GM19025 (cell line): ENCODE results near the gene WBP1.
A peak's percentile ranks its signal among the peaks of the same experiment; 100 is the strongest.
"Not testable (repeated sequence)": the region's sequence is repeated elsewhere in the genome, so short reads cannot be mapped to it uniquely, and the experiment has no call there.

Source experiments
- ATAC-seq: cut with Tn5 transposase; IDR thresholded peaks from one replicate; pipeline ENCODE4 v1.9.1; 2021; ENCODE audit warnings: mild to moderate bottlenecking, low read depth, moderate library complexity; ENCODE audit not compliant: unreplicated experiment

WBP1 gene

DNA sequence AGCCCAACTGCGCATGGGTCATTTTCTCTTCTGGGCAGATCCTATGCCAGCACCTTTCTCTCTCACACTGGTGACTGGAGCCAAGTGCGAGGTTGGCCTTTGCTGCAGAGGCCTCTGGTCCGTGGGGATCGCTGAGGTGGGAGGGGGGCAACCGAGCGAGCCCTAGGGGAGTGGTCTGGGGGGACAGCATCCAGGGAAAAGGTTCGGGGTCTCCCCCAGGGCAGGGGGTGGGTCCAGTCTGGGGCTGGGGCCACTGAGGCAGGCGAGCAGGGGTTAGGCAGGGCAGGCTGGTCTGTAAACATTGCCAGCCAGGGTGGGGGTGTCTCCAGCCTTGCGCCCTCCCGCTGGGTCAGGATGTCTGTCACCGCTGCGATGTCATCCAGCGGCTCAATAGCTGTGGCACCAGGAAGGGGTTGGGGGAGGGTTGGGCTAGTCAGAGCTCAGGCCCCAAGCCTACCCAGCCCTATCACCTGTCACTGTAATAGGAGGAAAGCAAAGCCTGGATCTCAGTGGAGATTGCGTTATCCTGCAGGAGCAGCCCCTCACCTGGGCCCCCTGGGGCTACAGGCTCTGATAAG lies 32.0 kb upstream of the WBP1 start:
- no peak for ATAC-seq

DNA sequence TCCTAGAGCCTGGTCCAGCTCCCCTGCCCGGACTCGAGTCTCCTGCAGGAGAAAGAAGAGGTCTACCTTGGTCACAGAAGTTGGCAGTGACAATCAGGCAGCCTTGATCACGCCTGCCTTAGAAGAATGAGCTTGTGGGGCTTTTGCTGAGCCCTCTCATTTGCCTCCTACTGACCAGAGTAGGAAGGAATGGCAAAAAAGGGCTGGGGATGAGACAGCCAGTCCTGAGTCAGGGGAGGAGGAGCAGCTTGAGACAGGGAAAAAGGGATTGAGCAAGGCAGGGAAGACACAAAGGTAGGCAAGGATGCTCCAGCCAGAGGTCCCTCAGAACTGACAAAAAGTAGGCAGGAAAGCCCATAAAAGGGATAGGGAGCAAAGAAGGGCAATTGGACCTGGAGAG lies 30.7 kb upstream of the WBP1 start:
- no peak for ATAC-seq

DNA sequence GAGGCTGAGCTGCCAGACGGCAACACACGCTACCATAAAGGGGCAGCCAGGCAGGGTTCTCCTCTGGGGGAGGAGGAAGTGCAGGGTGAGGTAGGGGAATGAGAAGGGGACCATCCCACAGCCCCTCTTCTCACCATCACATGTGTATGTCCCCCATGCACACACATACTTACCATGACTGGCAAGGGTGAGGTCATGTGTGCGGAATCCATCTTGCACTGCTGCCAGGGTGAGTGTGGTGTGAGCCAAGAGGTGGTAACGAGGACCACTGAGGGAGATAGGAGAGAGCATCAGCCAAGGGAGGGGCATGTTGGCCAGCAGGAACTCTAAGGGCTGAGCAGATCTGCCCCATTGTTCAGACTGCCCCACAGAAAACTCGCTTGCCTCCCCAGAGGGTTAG lies 29.6 kb upstream of the WBP1 start:
- no peak for ATAC-seq

DNA sequence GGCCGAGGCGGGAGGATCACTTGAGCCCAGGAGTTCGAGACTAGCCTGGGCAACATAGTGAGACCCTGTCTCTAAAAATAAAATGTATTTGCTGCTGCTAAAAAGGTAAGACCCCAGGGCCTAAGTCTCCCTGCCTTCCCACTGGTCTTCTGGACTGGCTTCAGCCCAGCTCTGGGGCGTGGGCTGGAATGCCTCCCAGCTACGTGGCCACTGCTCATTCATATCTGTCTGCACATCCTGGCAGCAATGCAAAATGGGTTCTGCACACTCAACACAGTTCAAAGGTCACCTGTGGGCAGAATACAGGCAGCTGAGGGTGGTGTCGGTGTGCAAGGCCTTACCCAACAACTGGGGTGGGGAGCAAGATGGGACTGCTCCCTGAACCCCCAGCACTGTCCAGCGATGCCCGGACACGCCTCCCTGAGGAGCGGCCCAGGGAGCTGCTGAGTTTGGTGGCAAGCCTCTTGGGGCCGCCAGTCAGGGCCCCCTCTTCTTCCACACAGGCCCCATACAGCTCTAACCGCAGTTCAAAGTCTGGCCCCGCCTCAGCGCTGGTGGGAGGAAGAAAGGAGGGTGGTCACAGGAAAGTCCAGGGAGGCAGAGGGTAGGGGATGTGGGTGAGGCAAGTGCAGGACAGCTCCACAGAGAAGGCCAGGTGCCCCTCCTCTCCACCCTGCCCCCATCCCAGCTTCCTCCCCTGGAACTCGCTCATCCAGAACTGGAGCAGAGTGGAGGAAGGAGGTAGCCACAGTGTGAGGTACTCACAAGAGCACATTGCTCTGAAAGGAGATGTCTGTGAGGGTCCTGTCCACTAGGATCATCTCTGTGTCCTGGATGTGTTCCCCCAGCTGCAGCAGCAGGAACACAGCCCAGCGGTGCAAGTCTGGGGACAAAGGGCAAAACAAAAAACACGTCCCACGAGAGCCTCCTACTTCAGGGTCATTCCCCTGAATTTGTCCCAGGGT lies 28.5 kb upstream of the WBP1 start:
- ATAC-seq, result no peak

DNA sequence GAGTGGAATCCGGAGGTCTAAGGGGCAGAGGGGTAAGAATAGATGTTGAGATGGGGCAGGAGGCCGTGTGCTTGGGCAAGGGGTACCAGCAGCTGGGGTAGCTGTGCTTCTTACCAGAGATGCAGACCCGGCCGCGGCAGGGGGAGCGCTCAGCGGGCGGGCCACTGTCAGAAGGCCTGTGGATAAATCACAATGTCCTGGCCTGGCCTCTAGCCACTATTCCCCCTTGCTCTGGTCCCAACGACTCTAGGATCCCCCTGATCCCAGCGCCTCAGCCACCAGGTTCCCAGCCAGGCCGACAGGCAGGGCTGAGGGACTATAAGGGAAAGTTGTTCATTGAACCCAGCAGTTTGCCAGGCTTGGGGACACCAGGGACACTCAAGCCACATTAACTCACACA lies 27.7 kb upstream of the WBP1 start:
- ATAC-seq, result no peak

DNA sequence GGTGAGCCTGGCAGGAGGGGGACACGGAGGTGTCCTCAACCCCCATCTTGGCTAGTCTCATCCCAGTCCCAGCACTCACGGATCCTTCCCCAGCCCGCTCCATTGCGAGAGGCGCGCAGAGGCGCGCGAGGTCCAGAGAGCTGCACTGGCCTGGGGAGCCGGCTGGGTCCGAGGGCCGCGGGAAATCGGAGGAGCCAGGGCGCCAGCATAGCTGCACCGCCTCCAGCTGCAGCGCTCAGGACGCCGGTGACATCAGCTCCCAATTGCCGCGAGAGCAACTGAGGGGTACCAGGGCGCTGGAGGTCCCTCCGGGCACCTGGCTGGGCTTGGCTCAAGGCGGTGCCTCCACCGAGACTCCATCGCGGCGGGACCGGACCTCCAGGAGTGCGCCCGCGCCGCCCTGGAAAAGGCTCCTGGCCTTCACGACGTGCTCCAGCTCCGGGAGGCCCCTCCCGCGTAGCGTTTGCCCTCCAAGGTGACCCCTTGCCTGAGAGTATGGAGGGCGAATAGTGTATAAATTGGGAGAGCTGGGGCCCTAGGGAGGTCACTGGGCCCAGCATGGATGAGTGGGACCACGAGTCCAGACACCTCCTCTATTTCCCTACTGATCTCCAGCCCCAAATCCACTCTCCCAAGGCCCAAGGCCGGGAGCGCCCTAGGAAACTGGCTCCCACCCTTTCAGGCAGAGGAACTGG lies 22.0 kb upstream of the WBP1 start:
- no peak for ATAC-seq

DNA sequence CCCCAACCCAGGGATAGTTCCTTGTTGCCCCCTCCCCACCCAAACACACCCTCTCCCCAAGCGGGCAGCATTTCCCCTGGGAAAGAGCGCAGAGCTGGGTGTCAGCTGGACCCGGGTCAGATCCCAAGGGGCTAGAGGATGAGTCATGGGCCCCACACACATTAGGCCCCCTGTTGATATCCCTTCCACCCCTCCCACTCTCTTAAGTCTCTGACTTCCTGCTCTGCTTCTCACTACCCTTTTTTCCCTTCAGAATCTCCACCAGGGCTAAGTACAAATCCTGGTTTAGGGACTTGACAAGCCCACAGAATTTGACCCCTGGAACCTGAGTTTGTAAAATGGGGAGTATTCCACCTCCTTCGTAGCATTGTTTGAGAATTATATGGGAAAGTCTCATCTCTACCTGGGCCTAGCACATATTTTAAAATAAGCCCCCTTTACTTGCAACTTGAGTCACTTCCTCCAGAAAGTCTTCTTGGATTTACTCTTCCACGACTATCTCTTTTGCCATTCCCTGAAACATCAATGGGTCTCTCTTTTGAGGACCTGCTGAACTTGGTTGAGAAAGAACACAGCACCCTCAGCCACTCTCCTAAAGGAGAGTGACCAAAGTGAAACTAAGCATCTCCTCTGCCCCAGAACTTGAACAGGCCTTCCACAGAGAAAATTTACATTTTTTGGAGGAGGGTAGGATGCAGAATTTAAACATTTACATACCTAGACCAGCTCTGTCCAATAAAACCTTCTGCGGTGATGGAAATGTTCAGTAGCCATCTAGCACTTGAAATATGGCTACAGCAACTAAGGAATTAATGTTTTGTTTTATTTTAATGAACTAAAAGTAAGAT lies 21.2 kb upstream of the WBP1 start:
- ATAC-seq, result no peak

DNA sequence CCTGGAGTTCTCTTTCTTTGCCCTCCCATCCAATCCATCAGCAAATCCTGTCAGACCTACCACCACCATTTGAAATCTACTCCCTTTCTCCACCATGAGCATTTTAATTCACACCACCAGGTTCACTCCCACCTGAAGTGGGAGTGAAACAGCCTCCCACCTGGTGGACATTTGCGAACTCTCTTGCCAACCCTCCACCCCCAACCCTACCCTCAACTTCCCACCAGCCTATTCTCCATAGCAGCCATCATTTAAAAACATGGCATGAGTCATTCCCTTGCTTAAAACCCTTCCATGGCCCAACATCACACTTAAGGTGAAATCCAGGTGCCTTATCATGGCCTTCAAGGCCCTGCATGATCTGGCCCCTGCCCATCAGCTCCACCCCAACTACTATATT lies 20.0 kb upstream of the WBP1 start:
- no peak for ATAC-seq

DNA sequence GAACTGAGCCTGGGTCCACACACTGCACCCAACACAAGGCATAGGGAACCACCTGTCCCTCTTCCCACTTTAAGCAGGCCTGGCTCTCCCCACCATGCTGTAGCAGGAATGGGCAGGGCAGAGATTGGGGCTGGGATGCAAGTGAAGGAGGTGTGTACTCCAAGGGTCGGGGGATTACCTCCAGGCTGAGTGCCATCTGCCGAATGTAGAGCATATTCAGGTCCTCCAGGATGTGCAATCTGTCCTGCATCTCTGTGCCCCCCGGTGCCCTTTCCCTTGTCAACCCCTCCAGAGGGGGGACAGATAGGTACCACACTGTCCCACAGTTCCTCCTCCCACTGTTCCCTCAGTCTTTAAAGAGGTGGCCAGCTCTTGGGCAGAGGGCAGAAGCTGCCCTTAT lies 18.9 kb upstream of the WBP1 start:
- no peak for ATAC-seq

DNA sequence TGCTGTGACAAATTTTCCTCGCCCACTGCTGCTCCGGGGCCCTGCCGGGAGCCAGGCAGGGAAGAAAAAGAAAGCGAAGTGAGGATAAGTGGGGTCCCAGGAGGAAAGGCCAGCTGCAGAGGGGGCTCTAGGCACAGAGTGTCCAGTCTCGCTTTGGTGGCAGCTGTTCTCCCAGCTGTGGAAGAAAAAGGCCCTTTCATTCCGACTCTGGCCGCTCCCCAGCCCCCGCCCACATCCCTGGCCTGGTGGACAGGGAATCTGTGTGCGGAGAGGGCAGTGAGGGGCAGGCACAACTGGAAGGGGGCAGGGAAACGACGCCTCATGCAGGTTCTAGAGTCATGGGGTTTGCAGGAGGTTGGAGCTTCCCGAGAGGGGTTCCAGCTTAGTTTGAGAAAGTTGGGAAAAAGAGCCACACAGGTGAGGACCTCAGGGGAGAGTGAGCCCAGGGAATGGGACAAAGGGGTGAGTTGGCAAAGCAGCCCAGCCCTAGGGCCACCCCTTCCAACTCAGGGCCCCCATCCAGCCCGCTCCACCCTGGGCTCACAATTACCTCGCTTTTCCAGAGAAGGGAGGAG lies 18.3 kb upstream of the WBP1 start:
- ATAC-seq, result no peak

DNA sequence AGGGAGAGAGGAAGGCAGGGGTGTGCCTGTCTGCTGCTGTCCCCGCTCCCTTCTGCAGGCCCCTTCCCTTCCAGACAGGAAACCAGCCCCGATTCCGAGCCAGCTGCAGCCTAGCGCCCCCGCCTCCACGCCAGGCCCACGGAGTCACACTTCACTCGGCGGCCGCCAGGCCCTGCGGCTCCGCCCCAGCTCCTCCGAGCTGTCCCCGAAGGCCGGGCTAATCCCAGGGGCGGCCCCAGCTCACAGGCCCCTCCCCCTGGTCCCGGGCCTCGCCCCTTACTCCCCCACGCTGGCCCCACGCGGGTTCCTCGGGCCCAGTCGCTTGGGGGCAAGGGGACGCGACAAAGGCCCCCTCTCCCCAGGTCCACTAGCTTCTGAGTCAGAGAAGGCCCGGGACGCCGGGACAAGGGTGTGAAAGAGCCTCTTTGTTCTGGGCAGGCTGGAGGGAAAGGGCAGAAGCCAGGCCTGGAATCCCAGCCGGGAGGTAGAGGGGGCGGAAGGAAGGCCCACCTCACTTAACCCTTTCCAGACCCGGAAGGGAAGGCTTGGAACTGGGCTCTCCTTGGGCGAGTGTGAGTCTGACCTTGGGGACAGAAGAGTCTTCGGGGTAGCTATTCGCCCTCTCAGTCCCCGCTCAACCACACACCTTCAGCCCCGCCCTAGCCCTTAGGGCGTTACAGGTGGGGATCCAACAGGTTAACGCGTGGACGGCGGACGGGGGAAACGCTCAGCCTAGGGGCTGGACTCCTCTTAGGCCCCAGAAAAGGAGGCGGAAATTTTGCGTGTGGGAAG lies 17.7 kb upstream of the WBP1 start:
- peak; percentile 87 for ATAC-seq

DNA sequence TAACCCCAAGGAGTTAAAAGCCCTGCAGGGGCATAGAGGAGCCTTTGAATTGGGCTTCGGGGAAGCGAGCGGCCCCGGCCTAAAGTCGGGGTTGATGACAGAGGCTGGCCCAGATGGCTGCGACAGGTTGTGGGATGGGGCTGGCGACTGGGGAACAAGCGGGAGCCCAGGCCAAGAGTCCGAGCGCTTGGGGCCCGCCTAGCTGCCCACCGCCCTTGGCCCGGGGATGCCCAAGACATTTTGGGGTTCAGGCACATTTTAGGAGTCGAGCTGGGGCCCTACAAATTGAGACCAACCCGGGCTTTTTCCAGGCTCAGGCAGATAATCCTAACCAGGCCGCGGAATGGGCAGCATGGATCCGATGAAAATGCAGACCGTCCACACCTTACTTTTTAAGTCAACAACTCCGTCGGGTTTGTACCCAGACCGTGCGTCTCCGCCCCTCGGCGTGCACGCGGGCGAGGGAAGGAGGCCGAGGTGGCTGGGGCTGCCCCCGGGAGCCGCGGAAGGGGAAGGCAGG lies 17.0 kb upstream of the WBP1 start:
- ATAC-seq, result no peak

DNA sequence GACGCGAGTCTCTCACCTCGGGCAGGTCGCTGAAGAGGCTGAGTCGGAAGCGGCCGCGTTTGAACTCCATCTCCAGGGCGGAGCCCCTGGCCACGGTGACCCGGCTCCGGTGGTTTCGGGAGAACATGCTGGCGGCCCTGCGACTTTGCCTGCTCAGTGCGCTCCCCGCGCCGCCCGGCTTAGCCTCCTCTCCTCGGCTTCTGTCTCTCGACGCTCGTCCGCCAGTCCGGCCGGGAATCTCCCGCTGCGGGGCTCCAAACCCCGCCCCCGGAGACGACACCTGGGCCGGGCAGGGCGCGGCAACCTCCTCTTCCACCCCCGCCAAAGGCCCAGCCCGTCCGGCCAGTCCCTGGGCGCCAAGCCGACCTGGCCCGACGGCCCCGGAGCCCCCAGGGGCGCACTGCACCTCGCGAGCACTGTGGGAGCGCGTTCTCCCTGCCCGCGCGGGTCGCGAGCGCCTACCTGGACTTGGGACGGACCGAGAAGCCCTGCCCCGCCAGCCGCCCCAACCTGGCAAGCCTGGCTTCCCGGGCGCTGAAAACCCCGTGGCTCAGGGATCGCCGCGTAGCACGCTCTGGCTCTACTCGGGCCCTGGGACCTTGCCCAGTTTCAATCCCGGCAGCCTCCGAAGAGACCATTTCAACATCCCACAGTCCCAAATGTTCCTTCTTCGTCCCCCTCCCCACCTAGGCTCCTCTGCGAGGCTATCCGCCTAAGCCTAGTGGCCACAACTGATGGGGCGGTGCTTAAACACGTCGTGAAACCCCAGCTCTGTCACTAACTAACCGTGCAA lies 16.4 kb upstream of the WBP1 start, which contains the start of gene RTKN:
Gene RTKN, minus strand, starts transcription at position 248 of the 793 bp plus-strand sequence. Its CDS starts 121 bp downstream, at position 127.
- peak; percentile 36 for ATAC-seq

DNA sequence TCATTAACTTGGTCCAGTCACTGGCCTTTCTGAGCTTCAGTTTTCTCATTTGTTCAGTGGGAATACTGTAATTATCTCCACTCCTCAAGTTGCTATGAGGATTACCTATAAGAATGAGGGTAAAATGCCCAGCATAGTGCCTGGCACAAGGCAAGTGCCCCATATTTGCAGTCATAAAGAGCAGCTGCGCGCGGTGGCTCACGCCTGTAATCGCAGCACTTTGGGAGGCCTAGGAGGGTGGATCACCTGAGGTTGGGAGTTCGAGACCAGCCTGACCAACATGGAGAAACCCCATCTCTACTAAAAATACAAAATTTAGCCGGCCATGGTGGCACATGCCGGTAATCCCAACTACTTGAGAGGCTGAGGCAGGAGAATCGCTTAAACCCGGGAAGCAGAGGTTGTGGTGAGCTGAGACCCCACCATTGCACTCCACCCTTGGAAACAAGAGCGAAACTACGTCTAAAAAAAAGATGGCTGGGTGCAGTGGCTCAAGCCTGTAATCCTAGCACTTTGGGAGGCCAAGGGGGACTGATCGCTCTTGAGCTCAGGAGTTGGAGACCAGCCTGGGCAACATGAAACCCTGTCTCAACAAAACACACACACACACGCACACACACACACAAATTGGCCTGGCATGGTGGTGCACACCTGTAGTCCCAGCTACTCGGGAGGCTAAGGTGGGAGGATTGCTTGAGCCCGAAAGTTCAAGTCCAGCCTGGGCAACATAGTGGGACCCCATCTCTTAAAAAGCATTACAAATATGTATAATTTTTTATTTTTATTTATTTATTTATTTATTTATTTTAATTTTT lies 15.5 kb upstream of the WBP1 start:
- ATAC-seq, result not testable (repeated sequence)

DNA sequence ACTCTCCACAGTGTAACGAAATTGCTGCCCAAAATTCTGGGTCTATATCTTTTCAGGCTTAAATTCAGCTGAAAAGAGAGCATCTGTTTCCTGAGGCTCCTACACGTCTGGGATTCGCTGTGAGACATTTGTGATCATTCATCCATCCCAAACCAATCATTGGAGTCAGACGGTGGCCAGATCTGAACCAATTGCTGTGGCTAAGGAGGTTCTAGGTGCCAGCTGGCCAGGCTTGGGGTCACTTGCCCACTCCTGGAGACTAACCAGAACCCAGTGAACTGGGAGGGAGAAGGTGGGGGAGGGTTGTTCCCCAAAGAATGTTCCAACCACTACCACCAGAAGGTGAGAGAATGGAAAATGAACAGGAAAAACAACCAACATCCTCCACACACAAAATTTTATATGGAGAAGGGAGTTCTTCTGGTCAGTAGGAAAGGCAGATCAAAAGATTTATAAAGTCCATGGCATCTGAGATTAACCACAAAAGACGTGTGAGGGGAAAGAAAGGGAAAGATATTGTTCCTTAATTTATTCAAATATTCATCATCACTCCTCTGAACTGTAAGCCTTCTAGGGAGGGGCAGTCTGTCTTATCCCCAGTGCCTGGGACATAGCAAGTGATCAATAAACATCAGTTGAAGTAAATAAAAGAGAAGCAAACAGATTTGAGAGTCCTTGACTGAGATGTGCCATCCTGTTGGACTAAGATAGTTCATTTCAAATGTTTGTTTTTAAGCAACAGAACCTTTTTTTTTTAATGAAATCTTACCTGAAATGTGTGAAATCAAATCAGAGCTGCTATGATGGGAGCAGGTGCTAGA lies 13.5 kb upstream of the WBP1 start:
- ATAC-seq, result no peak

DNA sequence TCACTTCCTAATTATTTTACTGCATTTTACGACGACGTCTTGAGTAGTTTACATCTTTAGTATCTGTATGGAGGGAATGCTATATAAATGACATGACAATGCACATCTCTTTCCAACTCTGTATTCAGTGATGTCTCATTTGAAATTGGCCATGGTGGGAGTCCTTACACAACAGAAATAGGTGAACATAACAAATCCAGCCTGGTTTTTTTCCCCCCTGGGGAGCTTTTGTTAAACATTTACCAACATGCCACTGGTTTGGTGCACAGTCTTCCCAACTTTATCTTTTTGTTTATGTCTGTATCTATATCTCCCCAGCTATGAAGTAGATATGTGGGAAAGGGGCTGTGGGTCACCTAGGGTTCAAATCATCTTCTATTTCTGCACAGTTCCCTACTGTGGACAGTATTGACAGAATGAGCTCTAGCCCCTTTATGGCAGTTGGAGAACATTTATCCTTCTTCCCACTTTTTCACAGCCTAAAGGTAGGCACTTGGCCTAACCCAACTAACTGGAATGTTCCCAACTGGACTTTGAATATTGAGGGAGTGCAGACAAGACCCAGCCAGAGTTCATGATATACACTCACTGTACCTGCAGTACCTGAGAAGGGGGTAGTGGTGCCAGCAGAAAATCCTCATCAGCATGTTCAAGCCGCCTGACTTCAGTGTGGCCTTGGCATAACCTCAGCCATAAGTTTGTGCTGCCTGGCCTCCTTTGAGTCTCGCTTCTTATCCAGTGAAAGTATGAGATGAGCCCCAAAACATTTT lies 10.8 kb upstream of the WBP1 start:
- ATAC-seq, result no peak
